Measurements from ENCODE around the gene TSTD1. TPM values are rescaled to one million over a fixed set of nuclear protein-coding genes. Genes with fewer than 3 reads are reported as not detected.
"Not testable (repeated sequence)": the region's sequence is repeated elsewhere in the genome, so short reads cannot be mapped to it uniquely, and the experiment has no call there.

The TSTD1 gene
- total RNA-seq, 1 experiment from 2014 or later, result 74.5 TPM

DNA sequence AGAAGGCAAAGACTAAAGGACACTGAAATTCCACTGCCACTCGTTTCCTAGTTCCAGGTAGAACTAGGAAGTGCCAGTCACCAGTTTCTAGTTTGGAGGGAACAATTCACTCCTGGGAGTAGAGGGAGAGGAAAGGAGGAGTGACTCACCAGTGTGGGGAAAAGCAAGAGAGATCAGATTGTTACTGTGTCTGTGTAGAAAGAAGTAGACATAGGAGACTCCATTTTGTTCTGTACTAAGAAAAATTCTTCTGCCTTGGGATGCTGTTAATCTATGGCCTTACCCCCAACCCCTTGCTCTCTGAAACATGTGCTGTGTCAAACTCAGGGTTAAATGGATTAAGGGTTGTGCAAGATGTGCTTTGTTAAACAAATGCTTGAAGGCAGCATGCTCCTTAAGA lies 22.1 kb downstream of the TSTD1 start:
- peak overlapping the region; percentile 35; the same call in 1 of the 2 replicates for H3K4me3 Mint-ChIP-seq
- CTCF ChIA-PET, POLR2A ChIA-PET: not testable (repeated sequence)

DNA sequence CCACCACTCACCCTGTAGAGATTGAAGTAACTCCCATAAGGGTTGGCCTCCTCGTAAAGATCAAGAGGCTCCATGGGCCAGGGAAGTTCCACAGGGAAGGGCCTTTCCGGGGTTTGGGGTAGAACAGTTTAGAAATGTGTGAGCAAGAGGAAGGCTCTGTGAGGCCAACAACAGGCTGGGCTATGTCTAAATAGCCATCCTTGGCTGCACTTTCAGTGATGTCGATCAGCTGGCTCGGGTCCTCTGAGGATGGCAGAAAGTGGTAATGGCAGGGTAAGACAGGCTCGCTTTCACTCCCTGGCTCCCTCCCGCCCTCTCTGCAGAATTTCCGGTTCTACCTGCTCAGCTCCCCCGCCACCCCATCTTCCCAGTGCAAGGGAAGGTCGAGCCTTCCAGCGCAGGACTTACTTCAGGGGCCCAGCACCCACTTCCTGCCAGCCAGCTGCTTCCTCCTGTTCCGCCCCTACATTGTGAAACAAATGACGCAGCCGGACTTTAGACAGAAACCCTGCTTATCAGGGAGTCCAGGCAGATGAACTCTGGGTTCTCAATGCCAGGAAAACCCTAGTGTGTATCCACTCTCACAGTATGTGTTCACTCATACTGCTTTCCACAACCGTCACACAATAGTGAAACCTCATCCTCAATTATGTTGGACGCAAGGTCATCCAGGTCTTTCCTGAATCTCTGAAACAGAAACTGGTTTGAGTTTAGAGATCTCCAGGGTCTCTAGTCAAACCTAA lies 25.1 kb downstream of the TSTD1 start:
- H3K27me3 Mint-ChIP-seq (ENCODE audit: low read depth), result no peaks in the 10 kb centered on the region
- ChIA-PET POLR2A (interaction anchor here (0.5 to 1.7 kb wide), 7 partner anchors 12 to 138 kb away, joined by 3 to 10 read pairs (median 6); partner anchors contain the start of genes TSTD1 and USF1), CTCF (interaction anchor here (0.8 to 1.4 kb wide), 9 partner anchors 16 to 332 kb away, joined by 3 to 11 read pairs (median 3); partner anchors contain the start of genes ITLN1 and TSTD1)
- DNase-seq (ENCODE audit: low spot score), result peak; percentile 79
- ATAC-seq, result peak; percentile 93
- H3K9me3 Mint-ChIP-seq, result no peaks in the 10 kb centered on the region
- H3K36me3 Mint-ChIP-seq, result peaks cover 13% of the 10 kb centered on the region
- peaks cover 63% of the 10 kb centered on the region for H3K4me1 Mint-ChIP-seq
- peak overlapping the region; percentile 57 for H3K4me3 Mint-ChIP-seq
- peak overlapping the region; percentile 98 for H3K27ac Mint-ChIP-seq
- TF ChIP-seq, protein P1, sequence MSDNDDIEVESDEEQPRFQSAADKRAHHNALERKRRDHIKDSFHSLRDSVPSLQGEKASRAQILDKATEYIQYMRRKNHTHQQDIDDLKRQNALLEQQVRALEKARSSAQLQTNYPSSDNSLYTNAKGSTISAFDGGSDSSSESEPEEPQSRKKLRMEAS (CRISPR knock-in tag; IDR thresholded peaks at IDR 0.05), result 0 out of 2 replicates have a peak, but pooled peaks have one; percentile 26
- TF ChIP-seq EMX1 (CRISPR knock-in tag; IDR thresholded peaks at IDR 0.05) (no peak), ZBTB21 (CRISPR knock-in tag; IDR thresholded peaks at IDR 0.05; ENCODE audit: borderline replicate concordance) (no peak), CBFB (CRISPR knock-in tag; IDR thresholded peaks at IDR 0.05; ENCODE audit: low read depth) (no peak), NFE2L1 (CRISPR knock-in tag; IDR thresholded peaks at IDR 0.05) (0 out of 2 replicates have a peak, but pooled peaks have one; percentile 61), TEAD1 (CRISPR knock-in tag; IDR thresholded peaks at IDR 0.05) (peak; percentile 71; the same call in 1 of the 2 replicates), GRHL2 (CRISPR knock-in tag; IDR thresholded peaks at IDR 0.05; ENCODE audit: insufficient replicate concordance, severe bottlenecking) (no peak), SMAD4 (CRISPR knock-in tag; IDR thresholded peaks at IDR 0.05) (no peak), ZNF423 (CRISPR knock-in tag; IDR thresholded peaks at IDR 0.05) (no peak), ETV6 (CRISPR knock-in tag; IDR thresholded peaks at IDR 0.05) (peak; percentile 92; the same call in 1 of the 2 replicates), SP1 (CRISPR knock-in tag; conservative IDR thresholded peaks at IDR 0.05) (peak; percentile 47; the same call in 1 of the 2 replicates), ZNF416 (CRISPR knock-in tag; IDR thresholded peaks at IDR 0.05) (no peak), IRF2 (CRISPR knock-in tag; IDR thresholded peaks at IDR 0.05; ENCODE audit: borderline replicate concordance, low read depth) (no peak), SMAD3 (CRISPR knock-in tag; IDR thresholded peaks at IDR 0.05; ENCODE audit: borderline replicate concordance) (no peak; the same call in 1 of the 2 replicates), NR3C1 (CRISPR knock-in tag; conservative IDR thresholded peaks at IDR 0.05; ENCODE audit: low read depth) (no peak), RELA (CRISPR knock-in tag; IDR thresholded peaks at IDR 0.05; ENCODE audit: borderline replicate concordance) (no peak), FOXK1 (CRISPR knock-in tag; IDR thresholded peaks at IDR 0.05) (peak; percentile 48), HMGA2 (CRISPR knock-in tag; IDR thresholded peaks at IDR 0.05) (no peak), ZNF671 (CRISPR knock-in tag; IDR thresholded peaks at IDR 0.05) (no peak)
- TF ChIP-seq, protein P2, sequence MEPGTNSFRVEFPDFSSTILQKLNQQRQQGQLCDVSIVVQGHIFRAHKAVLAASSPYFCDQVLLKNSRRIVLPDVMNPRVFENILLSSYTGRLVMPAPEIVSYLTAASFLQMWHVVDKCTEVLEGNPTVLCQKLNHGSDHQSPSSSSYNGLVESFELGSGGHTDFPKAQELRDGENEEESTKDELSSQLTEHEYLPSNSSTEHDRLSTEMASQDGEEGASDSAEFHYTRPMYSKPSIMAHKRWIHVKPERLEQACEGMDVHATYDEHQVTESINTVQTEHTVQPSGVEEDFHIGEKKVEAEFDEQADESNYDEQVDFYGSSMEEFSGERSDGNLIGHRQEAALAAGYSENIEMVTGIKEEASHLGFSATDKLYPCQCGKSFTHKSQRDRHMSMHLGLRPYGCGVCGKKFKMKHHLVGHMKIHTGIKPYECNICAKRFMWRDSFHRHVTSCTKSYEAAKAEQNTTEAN (CRISPR knock-in tag; IDR thresholded peaks at IDR 0.05), result 0 out of 2 replicates have a peak, but pooled peaks have one; percentile 41
- TF ChIP-seq, protein P3, sequence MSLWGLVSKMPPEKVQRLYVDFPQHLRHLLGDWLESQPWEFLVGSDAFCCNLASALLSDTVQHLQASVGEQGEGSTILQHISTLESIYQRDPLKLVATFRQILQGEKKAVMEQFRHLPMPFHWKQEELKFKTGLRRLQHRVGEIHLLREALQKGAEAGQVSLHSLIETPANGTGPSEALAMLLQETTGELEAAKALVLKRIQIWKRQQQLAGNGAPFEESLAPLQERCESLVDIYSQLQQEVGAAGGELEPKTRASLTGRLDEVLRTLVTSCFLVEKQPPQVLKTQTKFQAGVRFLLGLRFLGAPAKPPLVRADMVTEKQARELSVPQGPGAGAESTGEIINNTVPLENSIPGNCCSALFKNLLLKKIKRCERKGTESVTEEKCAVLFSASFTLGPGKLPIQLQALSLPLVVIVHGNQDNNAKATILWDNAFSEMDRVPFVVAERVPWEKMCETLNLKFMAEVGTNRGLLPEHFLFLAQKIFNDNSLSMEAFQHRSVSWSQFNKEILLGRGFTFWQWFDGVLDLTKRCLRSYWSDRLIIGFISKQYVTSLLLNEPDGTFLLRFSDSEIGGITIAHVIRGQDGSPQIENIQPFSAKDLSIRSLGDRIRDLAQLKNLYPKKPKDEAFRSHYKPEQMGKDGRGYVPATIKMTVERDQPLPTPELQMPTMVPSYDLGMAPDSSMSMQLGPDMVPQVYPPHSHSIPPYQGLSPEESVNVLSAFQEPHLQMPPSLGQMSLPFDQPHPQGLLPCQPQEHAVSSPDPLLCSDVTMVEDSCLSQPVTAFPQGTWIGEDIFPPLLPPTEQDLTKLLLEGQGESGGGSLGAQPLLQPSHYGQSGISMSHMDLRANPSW (CRISPR knock-in tag; conservative IDR thresholded peaks at IDR 0.05; ENCODE audit: low read depth), result no peak
- TF ChIP-seq, protein P4, sequence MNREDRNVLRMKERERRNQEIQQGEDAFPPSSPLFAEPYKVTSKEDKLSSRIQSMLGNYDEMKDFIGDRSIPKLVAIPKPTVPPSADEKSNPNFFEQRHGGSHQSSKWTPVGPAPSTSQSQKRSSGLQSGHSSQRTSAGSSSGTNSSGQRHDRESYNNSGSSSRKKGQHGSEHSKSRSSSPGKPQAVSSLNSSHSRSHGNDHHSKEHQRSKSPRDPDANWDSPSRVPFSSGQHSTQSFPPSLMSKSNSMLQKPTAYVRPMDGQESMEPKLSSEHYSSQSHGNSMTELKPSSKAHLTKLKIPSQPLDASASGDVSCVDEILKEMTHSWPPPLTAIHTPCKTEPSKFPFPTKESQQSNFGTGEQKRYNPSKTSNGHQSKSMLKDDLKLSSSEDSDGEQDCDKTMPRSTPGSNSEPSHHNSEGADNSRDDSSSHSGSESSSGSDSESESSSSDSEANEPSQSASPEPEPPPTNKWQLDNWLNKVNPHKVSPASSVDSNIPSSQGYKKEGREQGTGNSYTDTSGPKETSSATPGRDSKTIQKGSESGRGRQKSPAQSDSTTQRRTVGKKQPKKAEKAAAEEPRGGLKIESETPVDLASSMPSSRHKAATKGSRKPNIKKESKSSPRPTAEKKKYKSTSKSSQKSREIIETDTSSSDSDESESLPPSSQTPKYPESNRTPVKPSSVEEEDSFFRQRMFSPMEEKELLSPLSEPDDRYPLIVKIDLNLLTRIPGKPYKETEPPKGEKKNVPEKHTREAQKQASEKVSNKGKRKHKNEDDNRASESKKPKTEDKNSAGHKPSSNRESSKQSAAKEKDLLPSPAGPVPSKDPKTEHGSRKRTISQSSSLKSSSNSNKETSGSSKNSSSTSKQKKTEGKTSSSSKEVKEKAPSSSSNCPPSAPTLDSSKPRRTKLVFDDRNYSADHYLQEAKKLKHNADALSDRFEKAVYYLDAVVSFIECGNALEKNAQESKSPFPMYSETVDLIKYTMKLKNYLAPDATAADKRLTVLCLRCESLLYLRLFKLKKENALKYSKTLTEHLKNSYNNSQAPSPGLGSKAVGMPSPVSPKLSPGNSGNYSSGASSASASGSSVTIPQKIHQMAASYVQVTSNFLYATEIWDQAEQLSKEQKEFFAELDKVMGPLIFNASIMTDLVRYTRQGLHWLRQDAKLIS (CRISPR knock-in tag; IDR thresholded peaks at IDR 0.05; ENCODE audit: borderline replicate concordance), result no peak
- TF ChIP-seq, protein P5, sequence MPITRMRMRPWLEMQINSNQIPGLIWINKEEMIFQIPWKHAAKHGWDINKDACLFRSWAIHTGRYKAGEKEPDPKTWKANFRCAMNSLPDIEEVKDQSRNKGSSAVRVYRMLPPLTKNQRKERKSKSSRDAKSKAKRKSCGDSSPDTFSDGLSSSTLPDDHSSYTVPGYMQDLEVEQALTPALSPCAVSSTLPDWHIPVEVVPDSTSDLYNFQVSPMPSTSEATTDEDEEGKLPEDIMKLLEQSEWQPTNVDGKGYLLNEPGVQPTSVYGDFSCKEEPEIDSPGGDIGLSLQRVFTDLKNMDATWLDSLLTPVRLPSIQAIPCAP (CRISPR knock-in tag; IDR thresholded peaks at IDR 0.05), result no peak

More for the DNA sequence above, 22.1 kb downstream of the TSTD1 start:
- H3K36me3 Mint-ChIP-seq; ATAC-seq; DNase-seq (ENCODE audit: low spot score); H3K27me3 Mint-ChIP-seq (ENCODE audit: low read depth); H3K9me3 Mint-ChIP-seq: not testable (repeated sequence)
- H3K27ac Mint-ChIP-seq, result peak overlapping the region; percentile 98
- H3K4me1 Mint-ChIP-seq, result peaks cover 66% of the 10 kb centered on the region

Measured in WTC11 (cell line).